Ishikawa (cell line): ENCODE measurements around the gene COX7B2.
A peak's percentile ranks its signal among the peaks of the same experiment; 100 is the strongest.

Experiments
- CEBPB ChIP-seq: IDR thresholded peaks from 2 replicates; pipeline ENCODE4 v1.6.1; 2012
- CREB1 ChIP-seq: IDR thresholded peaks from 2 replicates; pipeline ENCODE4 v1.6.1; 2012; ENCODE audit warnings: low read depth
- EP300 ChIP-seq: IDR thresholded peaks from 2 replicates; pipeline ENCODE4 v1.6.1; 2012; ENCODE audit warnings: borderline replicate concordance
- NFIC ChIP-seq: IDR thresholded peaks from 2 replicates; pipeline ENCODE4 v1.6.1; 2012
- RAD21 ChIP-seq: IDR thresholded peaks from 2 replicates; pipeline ENCODE4 v1.6.1; 2012; ENCODE audit warnings: low read depth
- REST ChIP-seq: IDR thresholded peaks from 2 replicates; pipeline ENCODE4 v1.6.1; 2012; ENCODE audit warnings: low read depth, mild to moderate bottlenecking
- TAF1 ChIP-seq: IDR thresholded peaks from 2 replicates; pipeline ENCODE4 v1.6.1; 2012; ENCODE audit warnings: low read depth, mild to moderate bottlenecking
- YY1 ChIP-seq: IDR thresholded peaks from 2 replicates; pipeline ENCODE4 v1.6.1; 2012; ENCODE audit warnings: low read depth

- no peak for TF ChIP-seq CREB1
- no peak for TF ChIP-seq REST
- no peak for TF ChIP-seq YY1
- no peak for TF ChIP-seq EP300
- no peak for TF ChIP-seq CEBPB
- TF ChIP-seq TAF1 = no peak
- TF ChIP-seq RAD21 = peak; percentile 58
- no peak for TF ChIP-seq NFIC
Measured at GRCh38 chr4:46931981-46932380, 22.9 kb upstream of the COX7B2 start.
